ENCODE data around the gene PRIMA1.

- TF ChIP-seq, protein P1, sequence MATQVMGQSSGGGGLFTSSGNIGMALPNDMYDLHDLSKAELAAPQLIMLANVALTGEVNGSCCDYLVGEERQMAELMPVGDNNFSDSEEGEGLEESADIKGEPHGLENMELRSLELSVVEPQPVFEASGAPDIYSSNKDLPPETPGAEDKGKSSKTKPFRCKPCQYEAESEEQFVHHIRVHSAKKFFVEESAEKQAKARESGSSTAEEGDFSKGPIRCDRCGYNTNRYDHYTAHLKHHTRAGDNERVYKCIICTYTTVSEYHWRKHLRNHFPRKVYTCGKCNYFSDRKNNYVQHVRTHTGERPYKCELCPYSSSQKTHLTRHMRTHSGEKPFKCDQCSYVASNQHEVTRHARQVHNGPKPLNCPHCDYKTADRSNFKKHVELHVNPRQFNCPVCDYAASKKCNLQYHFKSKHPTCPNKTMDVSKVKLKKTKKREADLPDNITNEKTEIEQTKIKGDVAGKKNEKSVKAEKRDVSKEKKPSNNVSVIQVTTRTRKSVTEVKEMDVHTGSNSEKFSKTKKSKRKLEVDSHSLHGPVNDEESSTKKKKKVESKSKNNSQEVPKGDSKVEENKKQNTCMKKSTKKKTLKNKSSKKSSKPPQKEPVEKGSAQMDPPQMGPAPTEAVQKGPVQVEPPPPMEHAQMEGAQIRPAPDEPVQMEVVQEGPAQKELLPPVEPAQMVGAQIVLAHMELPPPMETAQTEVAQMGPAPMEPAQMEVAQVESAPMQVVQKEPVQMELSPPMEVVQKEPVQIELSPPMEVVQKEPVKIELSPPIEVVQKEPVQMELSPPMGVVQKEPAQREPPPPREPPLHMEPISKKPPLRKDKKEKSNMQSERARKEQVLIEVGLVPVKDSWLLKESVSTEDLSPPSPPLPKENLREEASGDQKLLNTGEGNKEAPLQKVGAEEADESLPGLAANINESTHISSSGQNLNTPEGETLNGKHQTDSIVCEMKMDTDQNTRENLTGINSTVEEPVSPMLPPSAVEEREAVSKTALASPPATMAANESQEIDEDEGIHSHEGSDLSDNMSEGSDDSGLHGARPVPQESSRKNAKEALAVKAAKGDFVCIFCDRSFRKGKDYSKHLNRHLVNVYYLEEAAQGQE (IDR thresholded peaks at IDR 0.05; ENCODE audit: low read depth, low read length), result no peak
- no peak for TF ChIP-seq POLR2A (IDR thresholded peaks at IDR 0.05; ENCODE audit: low read depth, low read length)
- TF ChIP-seq ZNF274 (IDR thresholded peaks at IDR 0.05; ENCODE audit: insufficient read depth, insufficient read length), result no peak
- TF ChIP-seq USF2 (IDR thresholded peaks at IDR 0.05; ENCODE audit: borderline replicate concordance, low read depth, low read length), result no peak
Observed at GRCh38 chr14:93708800-93709199, 79.5 kb downstream of the PRIMA1 start.

Data from GM12878 (cell line).